C4-2B (cell line): ENCODE data around the gene THOP1.

Experiments
- CTCF ChIP-seq: fragments of 450-650 bp; conservative IDR thresholded peaks from 2 replicates; pipeline ENCODE4 v1.5.1; 2017; ENCODE audit warnings: mild to moderate bottlenecking
- ZFX ChIP-seq: fragments of 450-650 bp; IDR thresholded peaks from 2 replicates; pipeline ENCODE4 v1.6.1; 2017

GRCh38 chr19:2791876-2792275 is 6.6 kb downstream of the THOP1 start:
- TF ChIP-seq CTCF (no peak), ZFX (no peak)
